Right ventricle myocardium inferior (tissue), 1 donor: ENCODE measurements around the gene PCDH1. TPM values are rescaled to one million over a fixed set of nuclear protein-coding genes. Genes with fewer than 3 reads are reported as not detected.
"Not testable (repeated sequence)": the region's sequence is repeated elsewhere in the genome, so short reads cannot be mapped to it uniquely, and the experiment has no call there.

Experiments used
- ATAC-seq: fragments of 200-7000 bp; cut with Tn5 transposase; one replicate; pipeline ENCODE4 v1.9.1; 2020; ENCODE audit warnings: mild to moderate bottlenecking, moderate library complexity
- DNase-seq: peaks from one replicate; pipeline ENCODE4 v3.0.0; 2021; ENCODE audit errors: missing footprints
- intact Hi-C: fragments of 100-400 bp; cut with DNase I; formaldehyde crosslinking; loops from one replicate; pipeline ENCODE4 v1.11.0; 2022
- total RNA-seq: library from RNA; stranded (reverse); fragmentation: NEBNext Ultra II Directional; extraction: Animal tissue kit (Norgen Biotek cat#: 25700); gene quantifications from one replicate; pipeline ENCODE4 v1.2.1, GENCODE V29; 2021
- donor health status: DM: no; HTN: yes; CAD: no; lungs with severe emphysema.

The PCDH1 gene
- total RNA-seq, 1 donor from 2014 or later, result 21.0 TPM

DNA sequence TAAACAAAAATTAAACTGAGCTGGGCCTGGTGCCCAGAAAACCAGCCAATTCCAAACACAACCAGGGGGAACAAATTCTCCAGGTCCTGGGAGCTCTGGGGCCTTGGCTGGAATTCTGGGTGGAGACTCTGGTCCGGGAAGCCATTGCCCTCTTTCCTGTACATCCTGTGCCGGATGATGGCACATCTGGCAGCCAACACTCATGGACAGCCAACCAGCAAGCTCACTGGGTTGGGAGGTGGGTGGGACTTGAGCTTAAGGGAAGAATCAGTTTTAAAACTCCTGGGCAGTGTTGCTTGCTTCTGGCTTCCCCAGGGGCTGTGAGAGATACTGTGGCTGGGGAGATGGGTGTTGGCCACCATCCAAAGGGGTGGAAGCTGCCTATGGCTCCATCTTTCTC lies 56.1 kb downstream of the PCDH1 start:
- peak; percentile 26 for ATAC-seq
- intact Hi-C loops, result loop anchor here (2.0 kb wide), 1 partner anchor 15 kb away; no protein-coding TSS in a partner anchor
- DNase-seq, result no peak

GRCh38 chr5:141821430-141821925 lies 56.7 kb downstream of the PCDH1 start:
- ATAC-seq, result no peak
- intact Hi-C loops, result no loop called here

DNA sequence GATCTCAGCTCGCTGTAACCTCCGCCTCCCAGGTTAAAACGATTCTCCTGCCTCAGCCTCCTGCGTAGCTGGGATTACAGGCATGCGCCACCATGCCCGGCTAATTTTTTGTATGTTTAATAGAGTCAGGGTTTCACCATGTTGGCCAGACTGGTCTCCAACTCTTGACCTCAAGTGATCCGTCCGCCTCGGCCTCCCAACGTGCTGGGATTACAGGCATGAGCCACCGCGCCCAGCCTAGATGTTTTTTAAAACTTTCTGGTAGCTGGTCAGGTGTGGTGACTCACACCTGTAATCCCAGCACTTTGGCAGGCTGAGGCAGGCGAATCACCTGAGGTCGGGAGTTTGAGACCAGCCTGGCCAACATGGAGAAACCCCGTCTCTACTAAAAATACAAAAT lies 57.5 kb downstream of the PCDH1 start:
- intact Hi-C loops, ATAC-seq: not testable (repeated sequence)

More at GRCh38 chr5:141821430-141821925, 56.7 kb downstream of the PCDH1 start:
- no peak for DNase-seq

GRCh38 chr5:141817631-141818030 lies 60.6 kb downstream of the PCDH1 start:
- intact Hi-C loops, result no loop called here
- no peak for ATAC-seq
- no peak for DNase-seq

More for the DNA sequence above, 57.5 kb downstream of the PCDH1 start:
- DNase-seq, result not testable (repeated sequence)

DNA sequence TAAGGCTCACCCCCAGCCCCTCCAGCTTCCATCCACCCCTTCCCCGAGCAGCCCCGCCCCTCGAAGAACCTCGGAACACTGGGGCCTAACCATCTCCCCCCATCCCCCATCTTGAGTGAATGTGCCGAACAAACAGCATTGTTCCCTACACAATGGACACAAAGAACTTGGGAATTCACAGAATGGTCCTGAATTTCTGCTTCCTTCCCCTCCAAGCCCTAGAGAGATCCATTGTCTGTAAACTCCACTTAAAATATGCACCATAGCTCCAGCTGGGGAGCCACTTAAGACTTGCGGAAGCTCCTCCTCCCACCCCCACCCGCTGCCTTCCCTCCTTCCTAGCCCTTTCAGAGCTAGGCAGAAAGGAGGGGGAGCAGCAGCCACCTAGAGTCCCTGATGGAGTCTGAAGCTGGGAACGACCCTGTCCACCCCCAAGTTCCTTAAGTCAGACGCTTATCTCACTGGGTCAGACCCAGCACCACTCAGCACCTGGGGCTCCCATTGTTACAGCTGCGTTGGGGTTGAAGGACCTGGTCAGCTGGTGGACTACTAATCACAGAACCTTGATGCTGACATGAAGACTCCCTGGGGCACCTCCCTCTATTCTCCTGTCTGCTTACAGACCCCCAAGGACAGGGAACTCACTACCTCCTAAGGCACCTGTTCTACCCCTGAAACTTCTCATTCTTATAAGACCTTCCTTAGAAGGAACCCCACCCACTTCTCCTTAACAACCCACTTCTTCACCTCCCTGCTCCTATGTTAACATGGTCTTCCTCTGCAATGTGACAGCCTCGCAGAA lies 61.4 kb downstream of the PCDH1 start:
- intact Hi-C loops, result no loop called here
- peak; percentile 48 for ATAC-seq
- DNase-seq, result no peak

DNA sequence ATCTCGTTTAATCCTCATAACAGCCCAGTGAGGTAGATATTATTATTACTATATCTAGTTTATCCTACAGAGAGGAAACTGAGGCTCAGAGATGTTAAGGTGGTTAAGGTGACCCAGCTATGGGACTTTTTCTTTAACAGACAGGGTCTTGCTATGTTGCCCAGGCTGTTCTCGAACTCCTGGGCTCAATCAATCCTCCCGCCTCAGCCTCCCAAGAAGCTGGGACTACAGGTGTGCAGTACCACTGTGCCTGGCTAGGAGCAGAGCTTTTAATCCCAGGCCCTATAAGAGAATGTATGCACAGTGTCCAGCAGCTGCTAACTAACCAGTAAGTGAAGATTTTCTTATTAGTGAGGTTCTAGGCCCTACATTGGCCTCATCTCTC lies 62.4 kb downstream of the PCDH1 start:
- intact Hi-C loops, result no loop called here
- ATAC-seq, result no peak
- no peak for DNase-seq

DNA sequence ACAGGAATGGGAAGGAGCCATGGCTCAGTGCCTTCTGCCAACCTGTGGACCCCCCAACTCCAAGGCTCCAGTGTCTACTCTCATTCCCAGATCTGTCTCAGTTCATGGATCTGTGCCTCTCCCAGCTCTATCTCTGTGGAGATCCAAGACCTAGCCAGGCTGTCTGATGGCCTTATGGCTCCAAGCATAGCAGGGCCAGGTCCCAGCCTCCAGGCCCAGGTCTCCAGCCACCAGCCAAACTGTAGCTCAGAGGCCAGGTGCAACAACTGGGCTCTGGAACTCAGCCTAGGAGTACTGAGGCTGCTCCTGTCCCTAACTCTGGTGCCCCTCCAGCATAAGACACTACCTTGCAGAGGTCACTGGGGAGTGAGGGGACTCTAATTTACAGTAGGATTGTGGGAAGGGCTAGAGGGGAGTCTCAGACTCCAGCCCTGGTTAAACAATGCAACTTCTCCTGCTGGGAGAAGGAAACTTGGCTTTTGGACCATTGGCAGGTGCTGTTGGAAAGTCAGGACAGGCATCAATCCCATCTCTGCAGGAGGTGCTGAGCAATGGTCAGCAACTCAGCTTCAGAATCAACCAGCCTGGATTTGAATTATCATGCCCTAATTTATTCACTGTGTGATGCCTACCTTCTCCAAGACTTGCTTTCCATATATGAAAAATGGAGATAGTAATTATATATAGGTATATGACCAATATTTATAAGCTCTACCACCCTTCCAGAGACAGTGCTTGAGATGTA lies 63.0 kb downstream of the PCDH1 start:
- intact Hi-C loops, result no loop called here
- ATAC-seq (no peak), DNase-seq (no peak)

- peak; percentile 68 for ATAC-seq
- intact Hi-C loops, result loop anchor here (5.0 kb wide), 1 partner anchor 33 kb away; no protein-coding TSS in a partner anchor
- no peak for DNase-seq
Observed at GRCh38 chr5:141814064-141814964, 63.9 kb downstream of the PCDH1 start.

- intact Hi-C loops, result loop anchor here (5.0 kb wide), 1 partner anchor 35 kb away; no protein-coding TSS in a partner anchor
- DNase-seq, result no peak
- no peak for ATAC-seq
Observed at GRCh38 chr5:141812512-141812911, 65.7 kb downstream of the PCDH1 start.

DNA sequence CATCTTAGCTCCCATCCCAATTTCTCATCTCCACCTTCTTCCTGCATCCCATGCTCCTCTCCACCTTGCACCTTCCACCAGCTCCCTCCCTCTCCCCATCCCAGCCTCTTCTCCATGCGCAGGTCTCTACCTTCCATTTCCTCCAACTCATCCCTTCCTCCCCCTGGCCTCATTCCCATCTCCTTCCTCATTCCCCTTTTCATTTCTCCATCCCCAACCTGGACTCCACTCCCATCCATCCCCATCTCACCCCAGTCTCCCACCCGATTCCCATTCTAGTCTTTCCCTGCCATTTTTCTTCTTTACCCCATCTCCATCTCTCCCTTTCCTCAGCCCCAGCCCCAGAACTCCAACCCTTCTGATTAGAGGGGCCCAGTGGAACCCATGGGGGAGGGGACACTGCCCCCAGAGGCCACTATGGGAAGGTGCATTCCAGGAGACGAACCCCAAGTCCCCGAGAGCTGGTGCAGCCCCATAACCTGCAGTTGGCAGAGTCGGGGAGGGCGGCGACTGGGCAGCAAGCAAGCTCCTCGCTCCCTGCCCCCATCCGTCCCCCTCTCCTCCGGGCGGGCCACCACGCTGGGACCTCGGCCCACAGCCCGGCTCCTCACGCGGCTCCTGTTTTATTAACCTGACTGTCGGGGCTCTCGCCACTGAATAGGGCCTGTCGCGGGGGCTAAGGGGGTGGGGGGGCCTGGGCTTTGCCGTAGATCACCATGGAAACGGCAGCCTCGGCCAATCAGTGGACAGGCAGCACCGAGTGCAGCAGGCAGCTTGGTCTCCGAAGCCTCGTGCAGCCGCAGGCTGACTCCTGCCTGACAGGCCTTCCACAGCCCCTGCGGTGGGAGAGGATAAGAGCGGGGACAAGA lies 66.7 kb downstream of the PCDH1 start:
- no peak for DNase-seq
- no peak for ATAC-seq
- intact Hi-C loops, result loop anchor here (5.0 kb wide), 1 partner anchor 36 kb away; no protein-coding TSS in a partner anchor

- no peak for DNase-seq
- intact Hi-C loops, result loop anchor here (5.0 kb wide), 1 partner anchor 37 kb away; no protein-coding TSS in a partner anchor
- ATAC-seq, result no peak
Observed at GRCh38 chr5:141810702-141811101, 67.5 kb downstream of the PCDH1 start.

- ATAC-seq (no peak), DNase-seq (no peak)
- intact Hi-C loops, result loop anchor here (5.0 kb wide), 2 partner anchors 38 to 68 kb away; partner anchors contain the start of gene PCDH1
Observed at GRCh38 chr5:141809380-141810096, 68.7 kb downstream of the PCDH1 start.

GRCh38 chr5:141808857-141809256 lies 69.4 kb downstream of the PCDH1 start:
- ATAC-seq (no peak), DNase-seq (no peak)
- intact Hi-C loops, result loop anchor here (5.0 kb wide), 1 partner anchor 68 kb away; the partner anchor contains the start of gene PCDH1

GRCh38 chr5:141807732-141808131 lies 70.5 kb downstream of the PCDH1 start:
- ATAC-seq (no peak), DNase-seq (no peak)
- intact Hi-C loops, result loop anchor here (5.0 kb wide), 1 partner anchor 70 kb away; the partner anchor contains the start of gene PCDH1

- DNase-seq (no peak), ATAC-seq (no peak)
- intact Hi-C loops, result loop anchor here (5.0 kb wide), 1 partner anchor 70 kb away; the partner anchor contains the start of gene PCDH1
Observed at GRCh38 chr5:141807329-141807728, 70.9 kb downstream of the PCDH1 start.

DNA sequence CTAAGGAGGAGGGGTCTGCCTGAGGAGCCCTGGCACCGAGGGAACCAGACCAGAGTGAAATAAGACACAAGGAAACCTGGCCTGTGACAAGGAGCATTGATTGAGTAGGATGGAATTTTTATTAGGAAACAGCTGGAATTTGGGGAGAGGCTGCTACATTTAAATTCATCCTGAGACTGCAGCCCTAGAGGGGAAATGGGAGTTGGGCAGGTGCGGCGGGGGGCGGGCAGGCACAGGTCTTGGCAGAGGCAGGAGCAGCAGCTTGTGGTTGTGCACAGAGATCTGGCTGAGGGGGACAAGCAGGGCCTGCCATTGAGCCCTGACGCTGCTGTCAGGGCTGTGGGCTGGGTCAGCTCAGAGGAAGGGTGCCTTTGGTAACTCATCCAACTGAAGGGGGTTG lies 71.6 kb downstream of the PCDH1 start:
- intact Hi-C loops, result loop anchor here (5.0 kb wide), 1 partner anchor 71 kb away; the partner anchor contains the start of gene PCDH1
- DNase-seq (no peak), ATAC-seq (no peak)
